ENCODE results near the gene C1orf116.

DNA sequence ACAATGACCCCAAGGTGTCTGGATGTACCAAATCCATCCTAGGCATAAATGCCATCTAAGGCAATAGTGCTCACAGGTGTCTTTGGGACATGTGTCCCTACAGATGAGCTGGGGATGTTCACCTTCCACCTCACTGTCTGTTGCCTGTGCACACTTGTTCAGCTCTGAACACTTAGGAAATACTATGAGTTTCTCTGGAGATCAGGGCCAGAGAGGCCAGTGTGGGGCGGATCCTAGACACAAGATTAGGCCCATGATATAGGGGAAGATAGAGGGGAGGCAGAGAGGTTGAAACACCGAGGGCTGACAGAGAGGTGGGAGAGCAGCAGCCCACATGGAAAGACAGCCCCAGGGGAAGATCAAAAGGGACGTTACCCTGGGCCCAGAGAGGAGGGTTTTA is 25.6 kb downstream of the C1orf116 start:
- TF ChIP-seq, protein P1, sequence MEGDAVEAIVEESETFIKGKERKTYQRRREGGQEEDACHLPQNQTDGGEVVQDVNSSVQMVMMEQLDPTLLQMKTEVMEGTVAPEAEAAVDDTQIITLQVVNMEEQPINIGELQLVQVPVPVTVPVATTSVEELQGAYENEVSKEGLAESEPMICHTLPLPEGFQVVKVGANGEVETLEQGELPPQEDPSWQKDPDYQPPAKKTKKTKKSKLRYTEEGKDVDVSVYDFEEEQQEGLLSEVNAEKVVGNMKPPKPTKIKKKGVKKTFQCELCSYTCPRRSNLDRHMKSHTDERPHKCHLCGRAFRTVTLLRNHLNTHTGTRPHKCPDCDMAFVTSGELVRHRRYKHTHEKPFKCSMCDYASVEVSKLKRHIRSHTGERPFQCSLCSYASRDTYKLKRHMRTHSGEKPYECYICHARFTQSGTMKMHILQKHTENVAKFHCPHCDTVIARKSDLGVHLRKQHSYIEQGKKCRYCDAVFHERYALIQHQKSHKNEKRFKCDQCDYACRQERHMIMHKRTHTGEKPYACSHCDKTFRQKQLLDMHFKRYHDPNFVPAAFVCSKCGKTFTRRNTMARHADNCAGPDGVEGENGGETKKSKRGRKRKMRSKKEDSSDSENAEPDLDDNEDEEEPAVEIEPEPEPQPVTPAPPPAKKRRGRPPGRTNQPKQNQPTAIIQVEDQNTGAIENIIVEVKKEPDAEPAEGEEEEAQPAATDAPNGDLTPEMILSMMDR (IDR thresholded peaks at IDR 0.05; ENCODE audit: low read depth, low read length): no peak
- TF ChIP-seq, protein P2, sequence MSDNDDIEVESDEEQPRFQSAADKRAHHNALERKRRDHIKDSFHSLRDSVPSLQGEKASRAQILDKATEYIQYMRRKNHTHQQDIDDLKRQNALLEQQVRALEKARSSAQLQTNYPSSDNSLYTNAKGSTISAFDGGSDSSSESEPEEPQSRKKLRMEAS (IDR thresholded peaks at IDR 0.05; ENCODE audit: low read depth, low read length): no peak
- TF ChIP-seq MYC (IDR thresholded peaks at IDR 0.05; ENCODE audit: low read depth, low read length): no peak

Data from NB4 (cell line).